ENCODE measurements around the gene LRRC19. TPM values are rescaled to one million over a fixed set of nuclear protein-coding genes. Genes with fewer than 3 reads are reported as not detected.

The LRRC19 gene
- total RNA-seq, 2 donors from 2014 or later: not detected

- Histone ChIP-seq H3K9me3 (no peaks in the 10 kb centered on the region), H3K4me1 (replicated peaks) (no peaks in the 10 kb centered on the region), H3K4me3 (peak overlapping the region; percentile 46 to 54), H3K27me3 (replicated peaks; ENCODE audit: insufficient read depth) (no peaks in the 10 kb centered on the region), H3K27ac (peak overlapping the region; percentile 81 to 87), H3K36me3 (no peaks in the 10 kb centered on the region)
- intact Hi-C loops (cut with DNase I): loop anchor here (1.0 kb wide), 1 partner anchor 10 kb away; the partner anchor contains the start of gene PLAA
- 17% methylated on average over 6 of the region's 6 CpGs for WGBS
- no peak for DNase-seq (ENCODE audit: low spot score)
- TF ChIP-seq POLR2A (IDR thresholded peaks at IDR 0.05) (no peak), POLR2AphosphoS5 (IDR thresholded peaks at IDR 0.05) (no peak), CTCF (IDR thresholded peaks at IDR 0.05) (no peak)
Observed at GRCh38 chr9:26956860-26957233, 48.6 kb downstream of the LRRC19 start.

- TF ChIP-seq POLR2A (IDR thresholded peaks at IDR 0.05) (peak; percentile 58), POLR2AphosphoS5 (IDR thresholded peaks at IDR 0.05) (peak; percentile 93), CTCF (IDR thresholded peaks at IDR 0.05) (no peak)
- intact Hi-C loops (cut with DNase I): loop anchor here (1.0 kb wide), 1 partner anchor 9 kb away; the partner anchor contains the start of gene PLAA
- Histone ChIP-seq H3K4me3 (peak within 1 kb of the TSS; percentile 46 to 54), H3K27me3 (replicated peaks; ENCODE audit: insufficient read depth) (no peaks in the 10 kb centered on the region), H3K27ac (peak within 1 kb of the TSS; percentile 81 to 87), H3K4me1 (replicated peaks) (no peaks in the 10 kb centered on the region), H3K9me3 (no peaks in the 10 kb centered on the region), H3K36me3 (no peaks in the 10 kb centered on the region)
- WGBS: under 1% methylated on average over 53 of the region's 53 CpGs
- peak; percentile 99 for DNase-seq (ENCODE audit: low spot score)
Observed at GRCh38 chr9:26955921-26956859, 49.3 kb downstream of the LRRC19 start, which contains the start of gene IFT74. Gene IFT74, plus strand, starts transcription at chr9:26956412. Its CDS starts 5,556 bp downstream, at chr9:26961968.

GRCh38 chr9:26955222-26955903, 50.1 kb downstream of the LRRC19 start:
- peak overlapping the region; percentile 81 to 87 for H3K27ac ChIP-seq
- H3K9me3 ChIP-seq: no peaks in the 10 kb centered on the region
- DNase-seq (ENCODE audit: low spot score): no peak
- peak overlapping the region; percentile 46 to 54 for H3K4me3 ChIP-seq
- H3K36me3 ChIP-seq: no peaks in the 10 kb centered on the region
- no peaks in the 10 kb centered on the region for H3K4me1 ChIP-seq (replicated peaks)
- 56% methylated on average over 4 of the region's 4 CpGs for WGBS
- H3K27me3 ChIP-seq (replicated peaks; ENCODE audit: insufficient read depth): no peaks in the 10 kb centered on the region
- intact Hi-C loops (cut with DNase I): no loop called here
- TF ChIP-seq CTCF (IDR thresholded peaks at IDR 0.05): no peak
- TF ChIP-seq POLR2AphosphoS5 (IDR thresholded peaks at IDR 0.05): no peak
- no peak for TF ChIP-seq POLR2A (IDR thresholded peaks at IDR 0.05)

GRCh38 chr9:26954050-26954508, 51.4 kb downstream of the LRRC19 start:
- no peak for TF ChIP-seq POLR2AphosphoS5 (IDR thresholded peaks at IDR 0.05)
- no peak for TF ChIP-seq POLR2A (IDR thresholded peaks at IDR 0.05)
- no peak for TF ChIP-seq CTCF (IDR thresholded peaks at IDR 0.05)
- H3K4me3 ChIP-seq: no peak overlapping the region
- no peaks in the 10 kb centered on the region for H3K9me3 ChIP-seq
- 78% methylated on average over 3 of the region's 3 CpGs for WGBS
- intact Hi-C loops (cut with DNase I): no loop called here
- H3K4me1 ChIP-seq (replicated peaks): no peaks in the 10 kb centered on the region
- no peaks in the 10 kb centered on the region for H3K27me3 ChIP-seq (replicated peaks; ENCODE audit: insufficient read depth)
- DNase-seq (ENCODE audit: low spot score): no peak
- no peaks in the 10 kb centered on the region for H3K36me3 ChIP-seq
- H3K27ac ChIP-seq: no peak overlapping the region
